Measurements from ENCODE around the gene PRMT5.
"Not testable (repeated sequence)": the region's sequence is repeated elsewhere in the genome, so short reads cannot be mapped to it uniquely, and the experiment has no call there.

- not testable (repeated sequence) for TF ChIP-seq POLR2A (IDR thresholded peaks at IDR 0.05); CTCF (IDR thresholded peaks at IDR 0.05 in 8 of 11, conservative IDR thresholded peaks at IDR 0.05 in 3 of 11); POLR2AphosphoS5 (IDR thresholded peaks at IDR 0.05)
These were observed 14.3 kb downstream of the PRMT5 start for GRCh38 chr14:22914836-22915235.

Measured in spleen (tissue), 7 donors.